ENCODE measurements around the gene MASP2.

MASP2 gene

DNA sequence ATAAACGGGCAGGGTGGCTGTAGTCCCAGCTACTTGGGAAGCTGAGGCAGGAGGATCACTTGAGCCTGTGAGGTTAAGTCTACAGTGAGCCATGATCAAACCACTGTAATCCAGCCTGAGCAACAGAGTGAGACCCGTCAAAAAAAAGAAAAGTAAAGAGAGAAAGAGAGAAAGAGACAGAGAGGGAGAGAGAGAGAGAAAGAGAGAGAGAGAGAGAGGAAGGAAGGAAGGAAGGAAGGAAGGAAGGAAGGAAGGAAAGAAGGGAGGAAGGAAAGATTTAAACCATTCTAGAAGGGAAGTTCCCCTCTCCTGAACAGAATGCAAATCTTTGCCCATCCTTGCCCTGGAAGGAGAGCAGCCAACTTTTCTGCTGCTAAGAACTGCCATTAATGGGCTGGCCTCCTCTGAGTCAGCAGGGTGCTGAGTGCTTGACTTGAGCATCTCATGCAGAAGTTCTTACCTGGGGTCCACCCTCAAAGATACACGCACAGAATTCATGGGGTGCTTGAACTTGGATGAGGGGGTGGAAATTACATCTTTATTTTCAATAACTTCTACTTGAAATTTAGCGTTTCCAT lies 59.1 kb downstream of the MASP2 start:
- no peak for DNase-seq

GRCh38 chr1:10986525-10986890 lies 60.5 kb downstream of the MASP2 start:
- no peak for DNase-seq

- DNase-seq, result no peak
Observed at GRCh38 chr1:10980841-10981727, 66.0 kb downstream of the MASP2 start.

- peak; percentile 80 for DNase-seq
Observed at GRCh38 chr1:10980094-10980577, 66.9 kb downstream of the MASP2 start.

- no peak for DNase-seq
Observed at GRCh38 chr1:10979483-10979920, 67.5 kb downstream of the MASP2 start.

DNA sequence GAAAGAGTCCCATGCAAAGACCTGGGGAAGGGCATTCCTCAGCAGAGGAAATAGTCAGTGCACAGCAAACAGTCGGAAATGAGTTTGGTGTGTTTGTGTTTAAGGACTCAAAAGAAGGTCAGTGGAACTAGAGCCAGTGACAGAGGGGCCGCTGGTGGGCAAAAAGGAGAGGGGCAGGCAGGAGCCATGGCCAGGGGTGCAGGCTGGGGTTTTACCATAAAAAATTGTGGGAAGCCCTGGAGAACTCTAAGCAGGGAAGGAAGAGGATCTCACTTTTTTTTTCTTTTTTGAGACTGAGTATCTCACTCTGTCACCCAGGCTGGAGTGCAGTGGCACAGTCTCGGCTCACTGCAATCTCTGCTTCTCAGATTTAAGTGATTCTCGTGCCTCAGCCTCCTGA lies 68.3 kb downstream of the MASP2 start:
- no peak for DNase-seq
